ENCODE data around the gene TLR1. TPM values are rescaled to one million over a fixed set of nuclear protein-coding genes. Genes with fewer than 3 reads are reported as not detected.

TLR1 gene
- polyA plus RNA-seq, 1 of the 3 experiments (the other 2 are of a cell fraction): not detected

- H4K20me1 ChIP-seq (ENCODE audit: insufficient read depth): no peaks in the 10 kb centered on the region
- no peaks in the 10 kb centered on the region for H3K4me1 ChIP-seq (ENCODE audit: control insufficient read depth in 1 of 2, insufficient read depth in 2 of 2, low read depth in 1 of 2, low read length in 1 of 2)
- H3K9ac ChIP-seq: no peak overlapping the region
- CTCF ChIA-PET: no interaction called here
- H3K36me3 ChIP-seq (replicated peaks in 1 of 2; ENCODE audit: control insufficient read depth in 1 of 2, insufficient read depth in 2 of 2, low read length in 1 of 2): no peaks in the 10 kb centered on the region
- H3K79me2 ChIP-seq (ENCODE audit: insufficient read depth): no peaks in the 10 kb centered on the region
- H3K27me3 ChIP-seq (ENCODE audit: insufficient read depth): no peaks in the 10 kb centered on the region
- no peak overlapping the region for H3K27ac ChIP-seq (ENCODE audit: low read depth in 2 of 2, low read length in 1 of 2)
- WGBS (ENCODE audit: low lambda C conversion rate): 77% methylated on average over 17 of the region's 27 CpGs
- H3K9me3 ChIP-seq: no peaks in the 10 kb centered on the region
- no peak for TF ChIP-seq CHD2 (IDR thresholded peaks at IDR 0.05; ENCODE audit: low read length, partially characterized antibody)
- no peak for TF ChIP-seq EZH2phosphoT487 (IDR thresholded peaks at IDR 0.05; ENCODE audit: borderline replicate concordance, low read depth)
- no peak for TF ChIP-seq USF1 (IDR thresholded peaks at IDR 0.05; ENCODE audit: borderline replicate concordance, low read depth)
- TF ChIP-seq FOXJ3 (CRISPR knock-in tag; IDR thresholded peaks at IDR 0.05): no peak
- no peak for TF ChIP-seq GATA2 (CRISPR knock-in tag; IDR thresholded peaks at IDR 0.05)
- no peaks in the 10 kb centered on the region for H3K9me2 ChIP-seq
- POLR2A ChIA-PET: no interaction called here
- H3K4me3 ChIP-seq (ENCODE audit: low read depth in 2 of 2, low read length in 1 of 2): no peak overlapping the region
- DNase-seq: no peak
- no peak overlapping the region for H2AFZ ChIP-seq (ENCODE audit: low read depth)
- H3F3A ChIP-seq (replicated peaks; ENCODE audit: insufficient read depth): no peaks in the 10 kb centered on the region
- H3K4me2 ChIP-seq: no peak overlapping the region
Observed at GRCh38 chr4:38823766-38824165, 19.2 kb upstream of the TLR1 start.

DNA sequence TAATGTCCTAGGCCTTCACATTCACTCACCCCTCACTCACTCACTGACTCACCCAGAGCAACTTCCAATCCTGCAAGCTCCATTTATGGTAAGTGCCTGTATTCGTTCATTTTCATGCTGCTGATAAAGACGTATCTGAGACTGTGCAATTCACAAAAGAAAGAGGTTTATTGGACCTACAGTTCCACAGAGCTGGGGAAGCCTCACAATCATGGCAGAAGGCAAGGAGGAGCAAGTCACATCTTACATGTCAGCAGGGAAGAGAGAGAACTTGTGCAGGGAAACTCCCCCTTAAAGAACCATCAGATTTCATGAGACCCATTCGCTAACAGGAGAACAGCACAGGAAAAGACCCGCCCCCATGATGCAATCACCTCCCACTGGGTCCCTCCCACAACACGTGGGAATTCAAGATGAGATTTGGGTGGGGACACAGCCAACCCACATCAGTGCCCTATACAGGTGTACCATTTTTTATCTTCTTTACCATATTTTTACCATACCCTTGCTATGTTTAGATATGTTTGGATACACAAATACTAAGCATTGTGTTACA, 18.2 kb upstream of the TLR1 start:
- H3K9me2 ChIP-seq: no peaks in the 10 kb centered on the region
- DNase-seq: no peak
- POLR2A ChIA-PET: no interaction called here
- no peak overlapping the region for H2AFZ ChIP-seq (ENCODE audit: low read depth)
- no peak overlapping the region for H3K4me2 ChIP-seq
- no peaks in the 10 kb centered on the region for H3F3A ChIP-seq (replicated peaks; ENCODE audit: insufficient read depth)
- 73% methylated on average over 5 of the region's 5 CpGs for WGBS (ENCODE audit: low lambda C conversion rate)
- H3K79me2 ChIP-seq (ENCODE audit: insufficient read depth): no peaks in the 10 kb centered on the region
- TF ChIP-seq FOXJ3 (CRISPR knock-in tag; IDR thresholded peaks at IDR 0.05): no peak
- no peak for TF ChIP-seq NRF1 (IDR thresholded peaks at IDR 0.05; ENCODE audit: low read depth, low read length)
- TF ChIP-seq SMC3 (IDR thresholded peaks at IDR 0.05; ENCODE audit: low read depth, low read length): no peak
- no peak for TF ChIP-seq YY1 (IDR thresholded peaks at IDR 0.05; ENCODE audit: low read depth)
- TF ChIP-seq FOXM1 (IDR thresholded peaks at IDR 0.05; ENCODE audit: low read depth): no peak
- no peak for TF ChIP-seq RAD21 (IDR thresholded peaks at IDR 0.05; ENCODE audit: low read length)
- no peak for TF ChIP-seq MAX (IDR thresholded peaks at IDR 0.05; ENCODE audit: low read depth)
- TF ChIP-seq SIN3A (IDR thresholded peaks at IDR 0.05; ENCODE audit: borderline replicate concordance, low read depth, low read length): no peak
- TF ChIP-seq TAF1 (IDR thresholded peaks at IDR 0.05; ENCODE audit: borderline replicate concordance, low read depth, low read length): no peak
- TF ChIP-seq, protein P1, sequence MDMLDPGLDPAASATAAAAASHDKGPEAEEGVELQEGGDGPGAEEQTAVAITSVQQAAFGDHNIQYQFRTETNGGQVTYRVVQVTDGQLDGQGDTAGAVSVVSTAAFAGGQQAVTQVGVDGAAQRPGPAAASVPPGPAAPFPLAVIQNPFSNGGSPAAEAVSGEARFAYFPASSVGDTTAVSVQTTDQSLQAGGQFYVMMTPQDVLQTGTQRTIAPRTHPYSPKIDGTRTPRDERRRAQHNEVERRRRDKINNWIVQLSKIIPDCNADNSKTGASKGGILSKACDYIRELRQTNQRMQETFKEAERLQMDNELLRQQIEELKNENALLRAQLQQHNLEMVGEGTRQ (IDR thresholded peaks at IDR 0.05; ENCODE audit: borderline replicate concordance, low read depth, low read length): no peak
- TF ChIP-seq, protein P2, sequence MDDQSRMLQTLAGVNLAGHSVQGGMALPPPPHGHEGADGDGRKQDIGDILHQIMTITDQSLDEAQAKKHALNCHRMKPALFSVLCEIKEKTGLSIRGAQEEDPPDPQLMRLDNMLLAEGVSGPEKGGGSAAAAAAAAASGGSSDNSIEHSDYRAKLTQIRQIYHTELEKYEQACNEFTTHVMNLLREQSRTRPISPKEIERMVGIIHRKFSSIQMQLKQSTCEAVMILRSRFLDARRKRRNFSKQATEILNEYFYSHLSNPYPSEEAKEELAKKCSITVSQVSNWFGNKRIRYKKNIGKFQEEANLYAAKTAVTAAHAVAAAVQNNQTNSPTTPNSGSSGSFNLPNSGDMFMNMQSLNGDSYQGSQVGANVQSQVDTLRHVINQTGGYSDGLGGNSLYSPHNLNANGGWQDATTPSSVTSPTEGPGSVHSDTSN (IDR thresholded peaks at IDR 0.05): no peak
- no peak for TF ChIP-seq NFIC (IDR thresholded peaks at IDR 0.05; ENCODE audit: borderline replicate concordance)
- no peak for TF ChIP-seq RFX5 (IDR thresholded peaks at IDR 0.05; ENCODE audit: low read length)
- no peak for TF ChIP-seq GABPA (IDR thresholded peaks at IDR 0.05; ENCODE audit: low read depth)
- no peak for TF ChIP-seq TEAD4 (IDR thresholded peaks at IDR 0.05; ENCODE audit: borderline replicate concordance, insufficient read depth)
- TF ChIP-seq RCOR1 (IDR thresholded peaks at IDR 0.05; ENCODE audit: low read length): no peak
- no peak for TF ChIP-seq CHD2 (IDR thresholded peaks at IDR 0.05; ENCODE audit: low read length, partially characterized antibody)
- H3K4me1 ChIP-seq (ENCODE audit: control insufficient read depth in 1 of 2, insufficient read depth in 2 of 2, low read depth in 1 of 2, low read length in 1 of 2): no peaks in the 10 kb centered on the region
- no peak overlapping the region for H3K9ac ChIP-seq
- CTCF ChIA-PET: interaction anchor here (0.8 to 1.5 kb wide), 4 partner anchors 9 to 40 kb away, joined by 3 to 4 read pairs (median 3); partner anchors contain the start of gene TLR10
- H3K9me3 ChIP-seq: no peaks in the 10 kb centered on the region
- H3K27me3 ChIP-seq (ENCODE audit: insufficient read depth): no peaks in the 10 kb centered on the region
- no peak overlapping the region for H3K27ac ChIP-seq (ENCODE audit: low read depth in 2 of 2, low read length in 1 of 2)
- no peaks in the 10 kb centered on the region for H3K36me3 ChIP-seq (replicated peaks in 1 of 2; ENCODE audit: control insufficient read depth in 1 of 2, insufficient read depth in 2 of 2, low read length in 1 of 2)
- no peaks in the 10 kb centered on the region for H4K20me1 ChIP-seq (ENCODE audit: insufficient read depth)
- H3K4me3 ChIP-seq (ENCODE audit: low read depth in 2 of 2, low read length in 1 of 2): no peak overlapping the region
